Left colon (tissue), 2 donors: Measurements from ENCODE around the gene SCRN2. TPM values are rescaled to one million over a fixed set of nuclear protein-coding genes. Genes with fewer than 3 reads are reported as not detected.

Experiments used
- ATAC-seq: fragments of 200-7000 bp; cut with Tn5 transposase; one replicate; pipeline ENCODE4 v1.9.1; 2020; ENCODE audit warnings: mild to moderate bottlenecking, moderate library complexity
- DNase-seq, 2 donors: peaks; one replicate each; pipeline ENCODE4 v3.0.0-alpha.2; 2020
- intact Hi-C, 2 donors: fragments of 100-400 bp; cut with DNase I in 1 of 2; cut with micrococcal nuclease in 1 of 2; formaldehyde crosslinking; loops; one replicate each; pipeline versions ENCODE4 v1.11.2 to v1.14.0; 2022; cut with DNase I, micrococcal nuclease
- total RNA-seq, 2 donors: library from RNA; stranded (reverse); fragmentation: NEBNext Ultra II Directional; extraction: Animal tissue kit (Norgen Biotek cat#: 25700); gene quantifications; one replicate each; pipeline ENCODE4 v1.2.1, GENCODE V29; 2021
- donor health status: DM: no; HTN: no; CAD: no.
- donor health status: DM: yes; HTN: yes; CAD: no.

The SCRN2 gene
- total RNA-seq, 2 donors from 2014 or later, result 51.0 to 53.7 TPM

GRCh38 chr17:47831934-47832327 is 9.1 kb downstream of the SCRN2 start:
- DNase-seq, result no peak
- ATAC-seq, result peak; percentile 5

GRCh38 chr17:47831003-47831933 is 9.8 kb downstream of the SCRN2 start, which contains the start of the genes LRRC46 and MRPL10:
Gene LRRC46, plus strand, starts transcription at chr17:47831670. Its CDS starts 320 bp downstream, at chr17:47831990.
Gene MRPL10, minus strand, starts transcription at chr17:47831541. Its CDS starts 30 bp downstream, at chr17:47831511.
- intact Hi-C loops, result no loop called here
- DNase-seq (peak; percentile 93 to 95), ATAC-seq (peak; percentile 95)

More at GRCh38 chr17:47831934-47832327, 9.1 kb downstream of the SCRN2 start:
- intact Hi-C loops, result no loop called here

- no peak for DNase-seq
- ATAC-seq, result peak; percentile 23
- intact Hi-C loops, result no loop called here
These were observed 10.6 kb downstream of the SCRN2 start for GRCh38 chr17:47830396-47831002.

- intact Hi-C loops, result no loop called here
- no peak for DNase-seq
- no peak for ATAC-seq
These were observed 11.2 kb downstream of the SCRN2 start for GRCh38 chr17:47829870-47830269.

GRCh38 chr17:47823519-47823918 is 17.6 kb downstream of the SCRN2 start:
- ATAC-seq (no peak), DNase-seq (no peak)
- intact Hi-C loops, result no loop called here

- DNase-seq, result no peak
- intact Hi-C loops, result no loop called here
- ATAC-seq, result no peak
These were observed 18.3 kb downstream of the SCRN2 start for GRCh38 chr17:47822785-47823184.

- ATAC-seq, result peak; percentile 75
- DNase-seq, result peak; percentile 82 to 89
- intact Hi-C loops, result no loop called here
These were observed 19.4 kb downstream of the SCRN2 start, which contains the start of gene OSBPL7 for GRCh38 chr17:47821424-47822391. Gene OSBPL7, minus strand, starts transcription at chr17:47821794. Its CDS starts 1,516 bp downstream, at chr17:47820278.

- intact Hi-C loops, result no loop called here
- DNase-seq (no peak), ATAC-seq (peak; percentile 24)
These were observed 20.0 kb downstream of the SCRN2 start for GRCh38 chr17:47821031-47821423.

- intact Hi-C loops, result no loop called here
- peak; percentile 74 to 88 for DNase-seq
- ATAC-seq, result peak; percentile 77
These were observed 20.9 kb downstream of the SCRN2 start for GRCh38 chr17:47820033-47820789.

GRCh38 chr17:47819475-47819874 is 21.6 kb downstream of the SCRN2 start:
- intact Hi-C loops, result no loop called here
- no peak for ATAC-seq
- DNase-seq, result peak in 1 of 2 donors; percentile 23

GRCh38 chr17:47818002-47818695 is 22.9 kb downstream of the SCRN2 start:
- intact Hi-C loops, result no loop called here
- DNase-seq, result peak in 1 of 2 donors; percentile 23
- ATAC-seq, result no peak

- intact Hi-C loops, result no loop called here
- DNase-seq, result no peak
- ATAC-seq, result no peak
These were observed 24.1 kb downstream of the SCRN2 start for GRCh38 chr17:47816947-47817346.

GRCh38 chr17:47816111-47816735 is 24.9 kb downstream of the SCRN2 start:
- intact Hi-C loops, result no loop called here
- ATAC-seq, result no peak
- no peak for DNase-seq

- ATAC-seq (no peak), DNase-seq (no peak)
- intact Hi-C loops, result no loop called here
These were observed 25.8 kb downstream of the SCRN2 start for GRCh38 chr17:47815106-47815918.

GRCh38 chr17:47813512-47814031 is 27.5 kb downstream of the SCRN2 start:
- intact Hi-C loops, result no loop called here
- DNase-seq (no peak), ATAC-seq (no peak)

- intact Hi-C loops, result no loop called here
- ATAC-seq (no peak), DNase-seq (no peak)
These were observed 28.0 kb downstream of the SCRN2 start for GRCh38 chr17:47813077-47813476.
